IMR-90 (cell line): ENCODE measurements around the gene CYP3A4. TPM values are rescaled to one million over a fixed set of nuclear protein-coding genes. Genes with fewer than 3 reads are reported as not detected.

ENCODE experiments used
- ATAC-seq: fragments of 200-7000 bp; cut with Tn5 transposase; 2 replicates; pipeline ENCODE4 v1.9.1; 2020; ENCODE audit warnings: low read depth, mild to moderate bottlenecking, moderate library complexity
- BruUV-seq: library from RNA; stranded (reverse); fragments of 400-500 nt; replicated peaks from 2 replicates; lab custom pipeline; 2021; lab: Mats Ljungman, UMichigan
- CTCF ChIA-PET: fragments of 300-600 bp; formaldehyde crosslinking; extraction: SDS; loops from one replicate; lab custom pipeline; 2021; ENCODE audit warnings: antibody characterized with exemption; lab: Yijun Ruan, JAX
- POLR2A ChIA-PET: fragments of 300-600 bp; sonication (Branson Sonifier 250); formaldehyde crosslinking; loops from one replicate; lab custom pipeline; 2022; ENCODE audit warnings: antibody characterized with exemption; ENCODE audit not compliant: unreplicated experiment; lab: Charles Lee
- DNase-seq: peaks from one replicate; pipeline ENCODE4 v3.0.0; 2013
- H2AFZ ChIP-seq: replicated peaks from 2 replicates; pipeline ENCODE3; 2013; ENCODE audit warnings: low read length, mild to moderate bottlenecking; ENCODE audit not compliant: poor library complexity
- H2AK5ac ChIP-seq: 2 replicates; pipeline ENCODE4 v1.6.1; 2013; ENCODE audit warnings: low read depth, low read length, inconsistent platforms
- H2AK9ac ChIP-seq: replicated peaks from 2 replicates; pipeline ENCODE3; 2013; ENCODE audit warnings: mild to moderate bottlenecking, low read depth, low read length, moderate library complexity; ENCODE audit not compliant: poor library complexity
- H2BK120ac ChIP-seq: 2 replicates; pipeline ENCODE4 v1.6.1; 2013; ENCODE audit warnings: low read depth, low read length, inconsistent platforms
- H2BK15ac ChIP-seq: 3 replicates; pipeline ENCODE4 v1.6.1; 2013; ENCODE audit warnings: low read depth, low read length, inconsistent platforms
- H2BK20ac ChIP-seq: 2 replicates; pipeline ENCODE4 v1.6.1; 2013; ENCODE audit warnings: low read depth, mild to moderate bottlenecking, inconsistent platforms, low read length, moderate library complexity
- H2BK5ac ChIP-seq: 2 replicates; pipeline ENCODE4 v1.6.1; 2013; ENCODE audit warnings: mild to moderate bottlenecking, low read depth, low read length, inconsistent platforms; ENCODE audit not compliant: poor library complexity, severe bottlenecking
- H3K14ac ChIP-seq: replicated peaks from 2 replicates; pipeline ENCODE4 v1.6.1; 2013; ENCODE audit warnings: low read depth, low read length, inconsistent platforms
- H3K18ac ChIP-seq: 2 replicates; pipeline ENCODE4 v1.6.1; 2013; ENCODE audit warnings: low read depth, low read length, control low read depth
- H3K23ac ChIP-seq: 2 replicates; pipeline ENCODE4 v1.6.1; 2013; ENCODE audit warnings: low read depth, low read length, inconsistent platforms
- H3K27ac ChIP-seq: 2 replicates; pipeline ENCODE4 v1.5.1; 2013; ENCODE audit warnings: mild to moderate bottlenecking, control low read depth, low read length; ENCODE audit not compliant: insufficient read depth
- H3K27me3 ChIP-seq: 2 replicates; pipeline ENCODE4 v1.6.1; 2013; ENCODE audit warnings: low read length; ENCODE audit not compliant: control insufficient read depth, insufficient read depth
- H3K36me3 ChIP-seq: 2 replicates; pipeline ENCODE4 v1.6.1; 2013; ENCODE audit warnings: low read length, mixed read lengths; ENCODE audit not compliant: control insufficient read depth, insufficient read depth
- H3K4ac ChIP-seq: 2 replicates; pipeline ENCODE4 v1.6.1; 2013; ENCODE audit warnings: low read depth, low read length, inconsistent platforms
- H3K4me1 ChIP-seq: 2 replicates; pipeline ENCODE4 v1.6.1; 2013; ENCODE audit warnings: low read length, mixed read lengths; ENCODE audit not compliant: control insufficient read depth, insufficient read depth
- H3K4me2 ChIP-seq: 2 replicates; pipeline ENCODE4 v1.6.1; 2013; ENCODE audit warnings: low read depth, mild to moderate bottlenecking, control low read depth, low read length, moderate library complexity
- H3K4me3 ChIP-seq: 2 replicates; pipeline ENCODE4 v1.5.1; 2013; ENCODE audit warnings: low read depth, mild to moderate bottlenecking, control low read depth, low read length, moderate library complexity; ENCODE audit not compliant: insufficient read depth
- H3K56ac ChIP-seq: 2 replicates; pipeline ENCODE4 v1.6.1; 2013; ENCODE audit warnings: low read length, inconsistent platforms; ENCODE audit not compliant: insufficient read depth; ENCODE audit errors: extremely low read depth
- H3K79me1 ChIP-seq, 2 experiments: 2 replicates each; pipeline ENCODE4 v1.6.1; 2013; ENCODE audit warnings: low read length in 2 of 2, inconsistent platforms in 1 of 2, low read depth in 1 of 2
- H3K9ac ChIP-seq: 2 replicates; pipeline ENCODE4 v1.6.1; 2013; ENCODE audit warnings: low read depth, low read length, control low read depth
- H3K9me1 ChIP-seq: 2 replicates; pipeline ENCODE4 v1.6.1; 2013; ENCODE audit warnings: low read length, inconsistent platforms; ENCODE audit not compliant: insufficient read depth
- H3K9me3 ChIP-seq: 2 replicates; pipeline ENCODE4 v1.6.1; 2013; ENCODE audit warnings: low read length; ENCODE audit not compliant: control insufficient read depth, insufficient read depth
- H4K20me1 ChIP-seq: 2 replicates; pipeline ENCODE4 v1.6.1; 2013; ENCODE audit warnings: low read length, inconsistent platforms; ENCODE audit not compliant: insufficient read depth
- H4K5ac ChIP-seq: 2 replicates; pipeline ENCODE4 v1.6.1; 2013; ENCODE audit warnings: mild to moderate bottlenecking, low read depth, low read length, control low read depth
- H4K8ac ChIP-seq, 2 experiments: 2 replicates each; pipeline ENCODE4 v1.6.1; 2013; ENCODE audit warnings: low read depth in 2 of 2, low read length in 2 of 2, control low read depth in 1 of 2, inconsistent platforms in 1 of 2
- H4K91ac ChIP-seq: 2 replicates; pipeline ENCODE4 v1.6.1; 2013; ENCODE audit warnings: low read depth, low read length, inconsistent platforms; ENCODE audit not compliant: insufficient read depth
- BHLHE40 ChIP-seq: fragments of 150-350 bp; IDR thresholded peaks from 2 replicates; pipeline ENCODE4 v1.6.1; 2016; ENCODE audit warnings: mild to moderate bottlenecking, low read depth, low read length
- CEBPB ChIP-seq: IDR thresholded peaks from 2 replicates; pipeline ENCODE4 v1.6.1; 2012; ENCODE audit warnings: low read depth, low read length, improper control_type of control experiment
- CHD1 ChIP-seq: IDR thresholded peaks from 2 replicates; pipeline ENCODE4 v1.6.1; 2012; ENCODE audit warnings: low read depth, low read length, improper control_type of control experiment
- CTCF ChIP-seq: conservative IDR thresholded peaks from 2 replicates; pipeline ENCODE4 v1.5.1; 2012; ENCODE audit warnings: mild to moderate bottlenecking, low read depth, low read length, improper control_type of control experiment
- MAFK ChIP-seq: IDR thresholded peaks from 2 replicates; pipeline ENCODE4 v1.6.1; 2012; ENCODE audit warnings: low read depth, low read length, improper control_type of control experiment
- MAZ ChIP-seq: IDR thresholded peaks from 2 replicates; pipeline ENCODE4 v1.6.1; 2012; ENCODE audit warnings: low read depth, mild to moderate bottlenecking, low read length, improper control_type of control experiment, moderate library complexity, borderline replicate concordance
- MXI1 ChIP-seq: IDR thresholded peaks from 2 replicates; pipeline ENCODE4 v1.6.1; 2012; ENCODE audit warnings: low read depth, mild to moderate bottlenecking, low read length, moderate library complexity, borderline replicate concordance
- NFE2L2 ChIP-seq: fragments of 150-350 bp; IDR thresholded peaks from 2 replicates; pipeline ENCODE4 v1.6.1; 2016; ENCODE audit warnings: low read depth, mild to moderate bottlenecking, low read length
- POLR2A ChIP-seq: IDR thresholded peaks from 2 replicates; pipeline ENCODE4 v1.6.1; 2012; ENCODE audit warnings: mild to moderate bottlenecking, low read depth, low read length
- RAD21 ChIP-seq: IDR thresholded peaks from 2 replicates; pipeline ENCODE4 v1.6.1; 2012; ENCODE audit warnings: low read length, improper control_type of control experiment
- RCOR1 ChIP-seq: IDR thresholded peaks from 2 replicates; pipeline ENCODE4 v1.6.1; 2012; ENCODE audit warnings: mild to moderate bottlenecking, low read length, improper control_type of control experiment; ENCODE audit not compliant: insufficient replicate concordance
- RFX5 ChIP-seq: IDR thresholded peaks from 2 replicates; pipeline ENCODE4 v1.8.0; 2012; ENCODE audit warnings: low read depth, mild to moderate bottlenecking, low read length, moderate library complexity
- SMC3 ChIP-seq: fragments of 150-350 bp; IDR thresholded peaks from 2 replicates; pipeline ENCODE4 v1.6.1; 2016; ENCODE audit warnings: low read depth, mild to moderate bottlenecking, antibody characterized with exemption, low read length, moderate library complexity
- WGBS, 2 experiments: methylation state at CpG; one replicate each; pipeline versions ENCODE4 v1.1.5 to v1.1.7; 2013; ENCODE audit warnings: missing lambda C conversion rate in 2 of 2; ENCODE audit not compliant: insufficient read length in 1 of 2; ENCODE audit errors: extremely low coverage in 2 of 2; 5-methylcytosine and 5-hydroxymethylcytosine counted together
- dilution Hi-C: fragments of 300-500 bp; cut with HindIII; formaldehyde crosslinking; loops from one replicate; pipeline ENCODE4 v1.14.3; 2018; ENCODE audit warnings: low sequenced_read_pairs; ENCODE audit not compliant: unreplicated experiment
- in situ Hi-C: fragments of 300-500 bp; cut with MboI; formaldehyde crosslinking; loops from 3 replicates; pipeline ENCODE4 v1.14.3; 2019; ENCODE audit warnings: low sequenced_read_pairs, inconsistent platforms, mixed read lengths
- intact Hi-C: fragments of 100-400 bp; cut with micrococcal nuclease; formaldehyde crosslinking; loops from 2 replicates; pipeline ENCODE4 v1.10.0; 2022
- polyA plus RNA-seq, 3 experiments: library from polyadenylated mRNA; depleted of rRNA; stranded (reverse); fragments of >200 nt; gene quantifications; 2 replicates each; pipeline ENCODE4 v1.2.3, GENCODE V29; 2012; ENCODE audit warnings: low replicate concordance in 1 of 3
- total RNA-seq: library from RNA; depleted of rRNA; stranded (reverse); fragments of >200 nt; gene quantifications from 2 replicates; pipeline ENCODE4 v1.2.3, GENCODE V29; 2012
- TF ChIP-seq, protein P1 (sequence below): fragments of 150-350 bp; IDR thresholded peaks from 2 replicates; pipeline ENCODE4 v1.6.1; 2016; ENCODE audit warnings: low read depth, mild to moderate bottlenecking, low read length, moderate library complexity, borderline replicate concordance
- TF ChIP-seq, protein P2 (sequence below): fragments of 150-350 bp; IDR thresholded peaks from 2 replicates; pipeline ENCODE4 v1.6.1; 2017; ENCODE audit warnings: mild to moderate bottlenecking, antibody characterized with exemption, low read length, low read depth

The CYP3A4 gene
- total and polyA plus RNA-seq, 2 of the 4 experiments (the other 2 are of a cell fraction), result not detected

GRCh38 chr7:99731638-99732374, 52.2 kb downstream of the CYP3A4 start:
- H2AFZ ChIP-seq, result no peak overlapping the region
- no peak overlapping the region for H3K14ac ChIP-seq
- no peak overlapping the region for H3K9ac ChIP-seq
- no peak overlapping the region for H3K23ac ChIP-seq
- ChIA-PET POLR2A (no interaction called here), CTCF (no interaction called here)
- no peak overlapping the region for H3K27ac ChIP-seq
- no peak overlapping the region for H3K4me3 ChIP-seq
- H2BK120ac ChIP-seq, result no peak overlapping the region
- no peaks in the 10 kb centered on the region for H3K79me1 ChIP-seq
- no peak overlapping the region for H2BK15ac ChIP-seq
- in situ Hi-C loops, result no loop called here
- no peak overlapping the region for H2AK5ac ChIP-seq
- no peak overlapping the region for H4K5ac ChIP-seq
- H3K9me3 ChIP-seq, result no peaks in the 10 kb centered on the region
- TF ChIP-seq MAZ (no peak), BHLHE40 (no peak), CHD1 (no peak), CTCF (no peak), NFE2L2 (no peak), SMC3 (no peak), RCOR1 (no peak), RFX5 (no peak), CEBPB (no peak), MAFK (no peak), POLR2A (no peak), RAD21 (no peak), MXI1 (no peak)
- TF ChIP-seq, protein P1, sequence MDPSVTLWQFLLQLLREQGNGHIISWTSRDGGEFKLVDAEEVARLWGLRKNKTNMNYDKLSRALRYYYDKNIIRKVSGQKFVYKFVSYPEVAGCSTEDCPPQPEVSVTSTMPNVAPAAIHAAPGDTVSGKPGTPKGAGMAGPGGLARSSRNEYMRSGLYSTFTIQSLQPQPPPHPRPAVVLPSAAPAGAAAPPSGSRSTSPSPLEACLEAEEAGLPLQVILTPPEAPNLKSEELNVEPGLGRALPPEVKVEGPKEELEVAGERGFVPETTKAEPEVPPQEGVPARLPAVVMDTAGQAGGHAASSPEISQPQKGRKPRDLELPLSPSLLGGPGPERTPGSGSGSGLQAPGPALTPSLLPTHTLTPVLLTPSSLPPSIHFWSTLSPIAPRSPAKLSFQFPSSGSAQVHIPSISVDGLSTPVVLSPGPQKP, result no peak
- TF ChIP-seq, protein P2, sequence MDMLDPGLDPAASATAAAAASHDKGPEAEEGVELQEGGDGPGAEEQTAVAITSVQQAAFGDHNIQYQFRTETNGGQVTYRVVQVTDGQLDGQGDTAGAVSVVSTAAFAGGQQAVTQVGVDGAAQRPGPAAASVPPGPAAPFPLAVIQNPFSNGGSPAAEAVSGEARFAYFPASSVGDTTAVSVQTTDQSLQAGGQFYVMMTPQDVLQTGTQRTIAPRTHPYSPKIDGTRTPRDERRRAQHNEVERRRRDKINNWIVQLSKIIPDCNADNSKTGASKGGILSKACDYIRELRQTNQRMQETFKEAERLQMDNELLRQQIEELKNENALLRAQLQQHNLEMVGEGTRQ, result no peak
- no peak overlapping the region for H3K4me2 ChIP-seq
- H3K18ac ChIP-seq, result no peak overlapping the region
- DNase-seq (no peak), ATAC-seq (no peak)
- no peak overlapping the region for H4K8ac ChIP-seq
- BruUV-seq, result no TSS peak
- H3K4ac ChIP-seq, result no peak overlapping the region
- no peak overlapping the region for H2BK20ac ChIP-seq
- no peaks in the 10 kb centered on the region for H4K20me1 ChIP-seq
- dilution Hi-C loops, result no loop called here
- no peak overlapping the region for H2BK5ac ChIP-seq
- no peak overlapping the region for H3K56ac ChIP-seq
- intact Hi-C loops, result no loop called here
- H2AK9ac ChIP-seq, result no peak overlapping the region
- no CpG with 5 or more reads among the region's 4 CpGs for WGBS, 2 experiments
- H3K4me1 ChIP-seq, result no peaks in the 10 kb centered on the region
- H4K91ac ChIP-seq, result no peak overlapping the region
- no peaks in the 10 kb centered on the region for H3K36me3 ChIP-seq
- no peaks in the 10 kb centered on the region for H3K9me1 ChIP-seq
- peaks cover 2% of the 10 kb centered on the region for H3K27me3 ChIP-seq
